NCI-H2196 treated with DMSO at 0.1 percent for 48 hours (cell line): ENCODE measurements around the gene FRMD1.

Source experiments
- DNase-seq: peaks from one replicate; lab custom pipeline; 2025; ENCODE audit not compliant: unreplicated experiment; lab: John Stamatoyannopoulos, UW

The FRMD1 gene

GRCh38 chr6:168013250-168013915 lies 65.6 kb downstream of the FRMD1 start:
- no peak for DNase-seq

DNA sequence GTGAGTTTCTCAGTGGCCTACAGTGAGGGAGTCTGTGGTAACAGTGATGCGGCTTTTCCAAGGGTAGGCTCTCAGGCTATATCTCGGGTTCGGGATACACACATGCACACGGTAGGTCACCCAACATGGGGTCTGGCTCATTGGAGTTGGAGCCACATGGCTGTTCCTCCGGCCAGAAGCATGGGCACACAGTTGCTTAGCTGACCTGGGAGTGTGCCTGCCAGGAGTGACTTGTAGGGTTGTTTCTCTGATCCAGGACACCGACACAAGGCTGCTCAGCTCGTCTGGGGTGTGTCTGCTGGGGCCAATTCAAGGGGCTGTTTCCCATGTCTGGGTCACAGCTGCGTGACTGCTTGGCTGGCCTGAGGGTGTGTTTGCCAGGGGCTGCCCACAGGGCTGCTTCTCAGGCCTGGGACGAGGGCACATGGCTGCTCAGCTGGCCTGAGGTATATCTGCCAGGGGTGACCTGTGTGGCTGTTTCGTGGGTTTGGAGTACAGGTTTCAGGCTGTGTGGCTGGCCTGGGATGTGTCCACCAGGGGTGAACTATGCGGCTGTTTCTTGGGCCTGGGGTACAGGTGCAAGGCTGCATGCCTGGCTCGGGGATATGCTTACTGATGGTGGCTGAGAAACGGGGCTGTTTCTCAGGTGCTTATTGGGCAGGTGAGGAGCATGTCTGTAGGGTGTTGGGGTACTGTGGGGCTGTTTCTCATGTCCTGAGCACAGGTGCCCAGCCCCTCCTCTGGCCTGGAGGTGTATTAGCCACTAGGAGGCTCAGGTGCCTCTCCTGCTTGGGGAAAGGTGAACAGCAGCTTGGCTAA lies 66.4 kb downstream of the FRMD1 start:
- no peak for DNase-seq

GRCh38 chr6:168011291-168011690 lies 67.7 kb downstream of the FRMD1 start:
- DNase-seq = no peak

DNA sequence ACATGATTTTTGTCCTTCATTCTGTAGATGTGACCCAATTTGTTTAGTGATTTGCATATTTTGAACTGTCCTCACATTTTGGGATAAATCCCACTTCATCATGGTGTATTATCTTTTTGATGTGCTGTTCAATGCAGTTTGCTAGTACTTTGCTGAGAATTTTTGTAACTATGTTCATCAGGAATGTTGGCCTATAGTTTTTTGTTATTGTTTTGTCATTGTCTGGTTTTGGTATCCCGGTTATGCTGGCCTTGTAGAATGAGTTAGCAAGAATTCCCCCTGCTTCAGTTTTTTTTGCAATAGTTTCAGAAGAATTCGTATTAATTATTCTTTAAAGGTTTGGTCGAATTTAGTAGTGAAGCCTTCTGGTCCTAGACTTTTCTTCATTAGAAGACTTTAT lies 69.7 kb downstream of the FRMD1 start:
- DNase-seq = no peak

GRCh38 chr6:168007592-168008338 lies 71.2 kb downstream of the FRMD1 start:
- DNase-seq = peak; percentile 29

- DNase-seq = no peak
These were observed 73.2 kb downstream of the FRMD1 start for GRCh38 chr6:168005796-168006195.

DNA sequence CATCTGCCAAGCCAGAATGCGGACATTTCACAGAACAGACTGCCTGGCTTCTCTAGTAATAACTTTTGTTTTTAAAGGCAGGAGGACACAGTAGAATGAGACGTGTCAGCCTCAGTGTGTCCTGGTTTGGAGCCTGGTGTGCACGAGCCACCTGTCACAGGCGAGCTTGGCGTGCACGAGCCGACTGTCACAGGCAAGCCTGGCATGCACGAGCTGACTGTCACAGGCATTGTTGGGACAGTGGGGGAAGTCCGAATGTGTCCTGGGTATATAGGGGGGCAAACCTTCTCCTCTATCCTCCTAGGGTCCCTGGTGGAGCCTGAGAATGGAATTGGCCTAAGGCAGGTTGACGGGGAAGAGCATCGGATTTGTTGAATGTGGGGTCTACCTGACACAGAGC lies 74.1 kb downstream of the FRMD1 start:
- DNase-seq = no peak

GRCh38 chr6:168004023-168004422 lies 75.0 kb downstream of the FRMD1 start:
- DNase-seq = no peak
